ENCODE results near the gene GPR139. TPM values are rescaled to one million over a fixed set of nuclear protein-coding genes. Genes with fewer than 3 reads are reported as not detected.

GPR139 gene
- total RNA-seq, 4 donors from 2014 or later, result not detected

DNA sequence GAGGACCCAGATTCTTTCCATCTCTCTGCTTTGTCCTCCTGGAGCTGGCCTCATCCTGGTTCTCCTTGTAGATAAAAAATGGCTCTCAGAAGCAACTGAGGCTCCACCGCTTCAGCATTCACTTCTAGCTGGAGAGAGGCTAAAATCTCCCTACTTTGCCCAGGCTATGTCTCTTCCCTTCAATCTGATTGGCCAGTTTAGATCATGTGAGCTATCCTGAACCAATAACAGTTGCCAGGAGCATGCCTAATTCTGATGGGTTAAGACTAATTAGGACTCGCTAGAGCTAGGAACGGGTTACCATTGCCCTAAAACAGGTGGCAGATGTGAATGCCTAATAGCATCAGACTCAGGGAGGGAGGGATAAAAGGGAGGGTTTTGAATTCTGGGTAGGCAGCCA lies 89.6 kb downstream of the GPR139 start:
- TF ChIP-seq, protein P1, sequence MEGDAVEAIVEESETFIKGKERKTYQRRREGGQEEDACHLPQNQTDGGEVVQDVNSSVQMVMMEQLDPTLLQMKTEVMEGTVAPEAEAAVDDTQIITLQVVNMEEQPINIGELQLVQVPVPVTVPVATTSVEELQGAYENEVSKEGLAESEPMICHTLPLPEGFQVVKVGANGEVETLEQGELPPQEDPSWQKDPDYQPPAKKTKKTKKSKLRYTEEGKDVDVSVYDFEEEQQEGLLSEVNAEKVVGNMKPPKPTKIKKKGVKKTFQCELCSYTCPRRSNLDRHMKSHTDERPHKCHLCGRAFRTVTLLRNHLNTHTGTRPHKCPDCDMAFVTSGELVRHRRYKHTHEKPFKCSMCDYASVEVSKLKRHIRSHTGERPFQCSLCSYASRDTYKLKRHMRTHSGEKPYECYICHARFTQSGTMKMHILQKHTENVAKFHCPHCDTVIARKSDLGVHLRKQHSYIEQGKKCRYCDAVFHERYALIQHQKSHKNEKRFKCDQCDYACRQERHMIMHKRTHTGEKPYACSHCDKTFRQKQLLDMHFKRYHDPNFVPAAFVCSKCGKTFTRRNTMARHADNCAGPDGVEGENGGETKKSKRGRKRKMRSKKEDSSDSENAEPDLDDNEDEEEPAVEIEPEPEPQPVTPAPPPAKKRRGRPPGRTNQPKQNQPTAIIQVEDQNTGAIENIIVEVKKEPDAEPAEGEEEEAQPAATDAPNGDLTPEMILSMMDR (IDR thresholded peaks at IDR 0.05; ENCODE audit: low read depth), result no peak

Other genes starting within 250 kb of the GPR139 start
- gene GPRC5B, start 189.0 kb downstream of the GPR139 start, total RNA-seq, result 10 to 100 TPM; 10.8 to 44.8 (median 24.0) TPM

All from subcutaneous adipose tissue (tissue), 4 donors.